HG02678 (cell line): Measurements from ENCODE around the gene RANBP9.
A peak's percentile ranks its signal among the peaks of the same experiment; 100 is the strongest.

Source experiments
- ATAC-seq: cut with Tn5 transposase; IDR thresholded peaks from one replicate; pipeline ENCODE4 v1.9.1; 2021; ENCODE audit warnings: mild to moderate bottlenecking, moderate library complexity; ENCODE audit not compliant: unreplicated experiment

The RANBP9 gene

GRCh38 chr6:13655700-13656099 is 55.9 kb downstream of the RANBP9 start:
- ATAC-seq, result no peak

GRCh38 chr6:13654496-13654895 is 57.1 kb downstream of the RANBP9 start:
- ATAC-seq, result no peak

- ATAC-seq, result no peak
Measured at GRCh38 chr6:13653296-13653695, 58.3 kb downstream of the RANBP9 start.

- no peak for ATAC-seq
Measured at GRCh38 chr6:13649393-13649792, 62.2 kb downstream of the RANBP9 start.

- ATAC-seq, result no peak
Measured at GRCh38 chr6:13648850-13649249, 62.8 kb downstream of the RANBP9 start.

GRCh38 chr6:13643125-13643524 is 68.5 kb downstream of the RANBP9 start:
- ATAC-seq, result no peak

- no peak for ATAC-seq
Measured at GRCh38 chr6:13641315-13641714, 70.3 kb downstream of the RANBP9 start.

GRCh38 chr6:13638626-13639025 is 73.0 kb downstream of the RANBP9 start:
- no peak for ATAC-seq

- ATAC-seq, result no peak
Measured at GRCh38 chr6:13638014-13638413, 73.6 kb downstream of the RANBP9 start.

- ATAC-seq, result no peak
Measured at GRCh38 chr6:13635948-13636658, 75.5 kb downstream of the RANBP9 start.

- ATAC-seq, result no peak
Measured at GRCh38 chr6:13633343-13633742, 78.3 kb downstream of the RANBP9 start.

- no peak for ATAC-seq
Measured at GRCh38 chr6:13630499-13630898, 81.1 kb downstream of the RANBP9 start.

- no peak for ATAC-seq
Measured at GRCh38 chr6:13629459-13630116, 82.0 kb downstream of the RANBP9 start.

- ATAC-seq, result no peak
Measured at GRCh38 chr6:13624871-13625288, 86.8 kb downstream of the RANBP9 start.

GRCh38 chr6:13617066-13617465 is 94.6 kb downstream of the RANBP9 start:
- ATAC-seq, result no peak

- peak; percentile 22 for ATAC-seq
Measured at GRCh38 chr6:13615792-13616120, 95.9 kb downstream of the RANBP9 start.

- ATAC-seq, result peak; percentile 89
Measured at GRCh38 chr6:13614926-13615791, 96.5 kb downstream of the RANBP9 start, which contains the start of gene NOL7. Gene NOL7, plus strand, starts transcription at chr6:13615335. Its CDS starts 24 bp downstream, at chr6:13615359.

- no peak for ATAC-seq
Measured at GRCh38 chr6:13614126-13614925, 97.3 kb downstream of the RANBP9 start.

GRCh38 chr6:13613029-13613594 is 98.5 kb downstream of the RANBP9 start:
- ATAC-seq, result no peak

GRCh38 chr6:13611715-13612114 is 99.9 kb downstream of the RANBP9 start:
- ATAC-seq, result no peak
